Measurements from ENCODE around the gene ATAD3A. TPM values are rescaled to one million over a fixed set of nuclear protein-coding genes. Genes with fewer than 3 reads are reported as not detected.
A peak's percentile ranks its signal among the peaks of the same experiment; 100 is the strongest.
"Not testable (repeated sequence)": the region's sequence is repeated elsewhere in the genome, so short reads cannot be mapped to it uniquely, and the experiment has no call there.

The ATAD3A gene
- total RNA-seq, 1 donor from 2014 or later: 17.1 TPM

GRCh38 chr1:1554926-1555915 lies 43.3 kb downstream of the ATAD3A start:
- DNase-seq (ENCODE audit: low read depth in 2 of 2): peak; percentile 35 to 90

- no peak for DNase-seq (ENCODE audit: low read depth in 2 of 2)
These were observed 44.5 kb downstream of the ATAD3A start for GRCh38 chr1:1556505-1556904.

- not testable (repeated sequence) for DNase-seq (ENCODE audit: low read depth in 2 of 2)
These were observed 45.0 kb downstream of the ATAD3A start for GRCh38 chr1:1556961-1557360.

GRCh38 chr1:1557688-1558087 lies 45.7 kb downstream of the ATAD3A start:
- DNase-seq (ENCODE audit: low read depth in 2 of 2): not testable (repeated sequence)

- DNase-seq (ENCODE audit: low read depth in 2 of 2): no peak
These were observed 46.6 kb downstream of the ATAD3A start for GRCh38 chr1:1558591-1558990.

- DNase-seq (ENCODE audit: low read depth in 2 of 2): no peak
These were observed 47.1 kb downstream of the ATAD3A start for GRCh38 chr1:1559066-1559465.

- no peak for DNase-seq (ENCODE audit: low read depth in 2 of 2)
These were observed 48.2 kb downstream of the ATAD3A start for GRCh38 chr1:1560178-1560577.

- DNase-seq (ENCODE audit: low read depth in 2 of 2): no peak
These were observed 50.0 kb downstream of the ATAD3A start for GRCh38 chr1:1561801-1562470.

GRCh38 chr1:1562556-1563195 lies 50.7 kb downstream of the ATAD3A start:
- no peak for DNase-seq (ENCODE audit: low read depth in 2 of 2)

- no peak for DNase-seq (ENCODE audit: low read depth in 2 of 2)
These were observed 51.7 kb downstream of the ATAD3A start for GRCh38 chr1:1563688-1564087.

GRCh38 chr1:1564268-1564667 lies 52.3 kb downstream of the ATAD3A start:
- no peak for DNase-seq (ENCODE audit: low read depth in 2 of 2)

GRCh38 chr1:1565340-1565739 lies 53.4 kb downstream of the ATAD3A start:
- DNase-seq (ENCODE audit: low read depth in 2 of 2): no peak

GRCh38 chr1:1567152-1567875 lies 55.4 kb downstream of the ATAD3A start:
- peak; percentile 78 to 85 for DNase-seq (ENCODE audit: low read depth in 2 of 2)

- DNase-seq (ENCODE audit: low read depth in 2 of 2): no peak
These were observed 55.9 kb downstream of the ATAD3A start for GRCh38 chr1:1567891-1568291.

GRCh38 chr1:1569341-1569740 lies 57.4 kb downstream of the ATAD3A start:
- no peak for DNase-seq (ENCODE audit: low read depth in 2 of 2)

- DNase-seq (ENCODE audit: low read depth in 2 of 2): peak; percentile 74 to 83
These were observed 62.1 kb downstream of the ATAD3A start for GRCh38 chr1:1573843-1574720.

GRCh38 chr1:1574721-1575537 lies 63.0 kb downstream of the ATAD3A start, which contains the start of gene SSU72:
Gene SSU72, minus strand, starts transcription at chr1:1574863. Its CDS starts 306 bp downstream, at chr1:1574557.
- peak; percentile 96 to 97 for DNase-seq (ENCODE audit: low read depth in 2 of 2)

GRCh38 chr1:1577367-1578011 lies 65.5 kb downstream of the ATAD3A start:
- DNase-seq (ENCODE audit: low read depth in 2 of 2): no peak
